ENCODE data around the gene KIF3A.

Gene KIF3A

DNA sequence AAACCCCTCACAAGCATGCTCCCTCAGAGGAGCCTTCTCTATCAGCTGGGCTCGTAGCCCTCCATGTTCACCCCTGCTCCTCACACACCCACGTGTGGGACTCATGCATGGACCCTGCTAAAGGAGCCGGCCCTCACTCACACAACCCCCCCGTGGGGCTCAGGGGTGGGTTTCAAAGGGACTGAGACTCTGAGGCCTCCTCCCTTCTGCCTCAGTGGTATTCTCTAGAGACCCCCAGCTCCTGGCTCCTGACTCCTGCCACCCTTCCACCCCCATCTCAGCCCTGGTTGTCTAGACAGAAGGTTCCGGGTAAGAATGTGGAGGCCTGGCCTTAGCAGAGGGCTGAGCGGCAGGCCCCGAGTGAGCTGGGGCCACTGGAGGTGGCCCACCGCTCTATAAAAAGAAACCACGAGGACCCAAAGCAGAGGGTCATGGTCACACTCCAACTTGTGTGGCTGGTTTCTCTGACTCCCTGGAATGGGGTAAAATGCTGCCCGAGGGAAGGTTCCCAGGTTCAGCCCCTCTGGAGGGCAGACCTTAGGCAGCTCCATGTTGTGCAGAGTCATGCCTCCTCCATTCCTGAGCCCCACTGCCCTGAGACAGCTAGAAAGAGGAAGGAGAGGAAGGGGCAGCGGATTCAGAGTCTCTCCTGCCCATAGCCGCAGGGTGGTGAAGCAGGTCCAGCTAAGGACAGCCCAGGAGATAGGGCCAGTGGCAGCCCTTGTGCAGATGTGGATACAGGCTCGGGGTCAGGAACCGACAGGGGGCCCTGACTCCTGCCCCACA is 28.9 kb upstream of the KIF3A start:
- TF ChIP-seq, protein P1, sequence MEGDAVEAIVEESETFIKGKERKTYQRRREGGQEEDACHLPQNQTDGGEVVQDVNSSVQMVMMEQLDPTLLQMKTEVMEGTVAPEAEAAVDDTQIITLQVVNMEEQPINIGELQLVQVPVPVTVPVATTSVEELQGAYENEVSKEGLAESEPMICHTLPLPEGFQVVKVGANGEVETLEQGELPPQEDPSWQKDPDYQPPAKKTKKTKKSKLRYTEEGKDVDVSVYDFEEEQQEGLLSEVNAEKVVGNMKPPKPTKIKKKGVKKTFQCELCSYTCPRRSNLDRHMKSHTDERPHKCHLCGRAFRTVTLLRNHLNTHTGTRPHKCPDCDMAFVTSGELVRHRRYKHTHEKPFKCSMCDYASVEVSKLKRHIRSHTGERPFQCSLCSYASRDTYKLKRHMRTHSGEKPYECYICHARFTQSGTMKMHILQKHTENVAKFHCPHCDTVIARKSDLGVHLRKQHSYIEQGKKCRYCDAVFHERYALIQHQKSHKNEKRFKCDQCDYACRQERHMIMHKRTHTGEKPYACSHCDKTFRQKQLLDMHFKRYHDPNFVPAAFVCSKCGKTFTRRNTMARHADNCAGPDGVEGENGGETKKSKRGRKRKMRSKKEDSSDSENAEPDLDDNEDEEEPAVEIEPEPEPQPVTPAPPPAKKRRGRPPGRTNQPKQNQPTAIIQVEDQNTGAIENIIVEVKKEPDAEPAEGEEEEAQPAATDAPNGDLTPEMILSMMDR (IDR thresholded peaks at IDR 0.05; ENCODE audit: low read length): no peak
- no peak for TF ChIP-seq EZH2 (IDR thresholded peaks at IDR 0.05; ENCODE audit: borderline replicate concordance, low read length)
- Histone ChIP-seq H3K4me1 (ENCODE audit: insufficient read depth, low read length, severe bottlenecking) (no peaks in the 10 kb centered on the region), H3K9me3 (ENCODE audit: low read length) (no peaks in the 10 kb centered on the region), H3K79me2 (ENCODE audit: insufficient read depth, low read length) (no peaks in the 10 kb centered on the region), H3F3A (ENCODE audit: insufficient read depth, low read length) (no peaks in the 10 kb centered on the region), H2AFZ (ENCODE audit: low read length) (no peak overlapping the region), H3K4me3 (ENCODE audit: low read depth, low read length, poor library complexity, severe bottlenecking) (no peak overlapping the region), H3K27ac (ENCODE audit: low read depth, low read length, poor library complexity, severe bottlenecking) (no peak overlapping the region), H3K4me2 (ENCODE audit: low read length) (no peak overlapping the region), H3K36me3 (ENCODE audit: insufficient read depth, low read length) (no peaks in the 10 kb centered on the region), H3K27me3 (ENCODE audit: insufficient read depth, low read length) (0 out of 2 replicates have a peak, but pooled peaks cover 10% of the 10 kb centered on the region), H3K9me2 (ENCODE audit: low read depth, low read length) (no peaks in the 10 kb centered on the region), H3K9ac (ENCODE audit: low read length) (no peak overlapping the region), H4K20me1 (ENCODE audit: insufficient read depth, low read length) (no peaks in the 10 kb centered on the region)

DNA sequence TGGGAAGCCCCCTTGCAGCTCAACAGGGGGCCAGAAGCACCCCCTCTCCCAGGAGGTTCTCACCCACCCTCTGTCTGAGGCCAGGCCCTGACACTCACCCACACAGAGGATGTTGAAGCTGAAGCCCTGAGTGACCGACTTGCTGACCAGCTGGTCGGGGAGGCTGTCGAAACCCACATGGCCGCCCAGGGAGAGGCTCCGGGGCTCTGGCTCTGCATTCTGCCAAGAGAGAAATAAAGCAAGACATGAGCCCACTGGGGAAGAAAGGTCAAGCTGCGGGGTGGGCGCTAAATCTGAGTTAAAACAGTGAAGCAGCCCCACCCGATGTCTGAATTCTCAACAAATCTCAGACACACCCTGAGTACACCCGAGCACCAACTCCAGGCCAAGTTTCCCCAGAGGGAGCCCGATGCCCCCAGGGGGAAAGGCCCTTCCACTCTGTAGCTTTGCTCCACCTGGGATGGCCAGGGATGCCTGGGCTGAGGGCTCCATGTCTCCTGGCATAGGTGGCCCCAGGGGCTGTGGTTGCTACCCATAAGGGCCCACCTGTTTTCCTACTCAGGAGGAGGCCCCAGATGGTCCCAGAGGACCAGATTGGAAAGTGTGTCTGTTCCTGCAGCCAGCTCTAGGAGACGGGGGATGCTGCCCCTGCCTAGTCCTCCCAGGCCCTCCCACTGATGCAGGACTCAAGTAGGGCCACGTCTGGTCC is 28.1 kb upstream of the KIF3A start:
- Histone ChIP-seq H3K9ac (ENCODE audit: low read length) (no peak overlapping the region), H3K9me3 (ENCODE audit: low read length) (no peaks in the 10 kb centered on the region), H4K20me1 (ENCODE audit: insufficient read depth, low read length) (no peaks in the 10 kb centered on the region), H3K36me3 (ENCODE audit: insufficient read depth, low read length) (no peaks in the 10 kb centered on the region), H3K4me1 (ENCODE audit: insufficient read depth, low read length, severe bottlenecking) (no peaks in the 10 kb centered on the region), H3K4me2 (ENCODE audit: low read length) (no peak overlapping the region), H3F3A (ENCODE audit: insufficient read depth, low read length) (no peaks in the 10 kb centered on the region), H3K27ac (ENCODE audit: low read depth, low read length, poor library complexity, severe bottlenecking) (no peak overlapping the region), H3K27me3 (ENCODE audit: insufficient read depth, low read length) (0 out of 2 replicates have a peak, but pooled peaks cover 10% of the 10 kb centered on the region), H3K79me2 (ENCODE audit: insufficient read depth, low read length) (no peaks in the 10 kb centered on the region), H3K4me3 (ENCODE audit: low read depth, low read length, poor library complexity, severe bottlenecking) (no peak overlapping the region), H3K9me2 (ENCODE audit: low read depth, low read length) (no peaks in the 10 kb centered on the region), H2AFZ (ENCODE audit: low read length) (no peak overlapping the region)
- TF ChIP-seq, protein P1 (IDR thresholded peaks at IDR 0.05; ENCODE audit: low read length): no peak
- TF ChIP-seq EZH2 (IDR thresholded peaks at IDR 0.05; ENCODE audit: borderline replicate concordance, low read length): no peak

DNA sequence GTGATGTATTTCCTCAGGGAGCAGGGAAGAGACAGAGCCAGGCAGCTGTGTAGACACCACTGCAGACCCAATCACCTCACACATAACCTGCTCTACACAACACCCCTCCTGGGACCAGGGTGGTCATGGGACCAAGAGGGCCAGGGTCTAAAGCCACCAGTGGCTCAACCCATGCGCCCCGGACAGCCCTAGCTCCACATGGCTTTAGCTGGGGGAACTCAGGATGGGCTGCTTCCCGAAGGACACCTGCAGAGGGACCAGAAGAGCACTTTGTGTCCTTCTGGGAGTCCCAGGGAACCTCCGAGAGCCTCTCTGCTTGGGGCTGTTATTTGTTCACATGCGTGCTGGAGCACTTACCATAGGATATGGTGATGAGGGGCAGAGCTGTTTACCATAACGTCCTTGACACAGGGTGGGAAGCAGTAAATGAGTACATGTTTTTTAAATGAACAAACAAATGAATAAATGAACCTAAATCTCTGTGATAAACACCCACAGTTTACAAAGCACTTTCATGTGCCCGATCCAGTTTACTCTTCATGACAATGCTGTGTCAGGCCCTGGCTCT is 27.4 kb upstream of the KIF3A start:
- no peak overlapping the region for H3K27ac ChIP-seq (ENCODE audit: low read depth, low read length, poor library complexity, severe bottlenecking)
- H3K9ac ChIP-seq (ENCODE audit: low read length): no peak overlapping the region
- no peaks in the 10 kb centered on the region for H3K4me1 ChIP-seq (ENCODE audit: insufficient read depth, low read length, severe bottlenecking)
- TF ChIP-seq, protein P1 (IDR thresholded peaks at IDR 0.05; ENCODE audit: low read length): no peak
- TF ChIP-seq EZH2 (IDR thresholded peaks at IDR 0.05; ENCODE audit: borderline replicate concordance, low read length): no peak
- H2AFZ ChIP-seq (ENCODE audit: low read length): no peak overlapping the region
- H3K27me3 ChIP-seq (ENCODE audit: insufficient read depth, low read length): 0 out of 2 replicates have a peak, but pooled peaks cover 10% of the 10 kb centered on the region
- no peaks in the 10 kb centered on the region for H3K36me3 ChIP-seq (ENCODE audit: insufficient read depth, low read length)
- no peak overlapping the region for H3K4me3 ChIP-seq (ENCODE audit: low read depth, low read length, poor library complexity, severe bottlenecking)
- H3K9me3 ChIP-seq (ENCODE audit: low read length): no peaks in the 10 kb centered on the region
- H3K9me2 ChIP-seq (ENCODE audit: low read depth, low read length): no peaks in the 10 kb centered on the region
- H3F3A ChIP-seq (ENCODE audit: insufficient read depth, low read length): no peaks in the 10 kb centered on the region
- H3K79me2 ChIP-seq (ENCODE audit: insufficient read depth, low read length): no peaks in the 10 kb centered on the region
- no peaks in the 10 kb centered on the region for H4K20me1 ChIP-seq (ENCODE audit: insufficient read depth, low read length)
- no peak overlapping the region for H3K4me2 ChIP-seq (ENCODE audit: low read length)
